ENCODE measurements around the gene LRMDA.

LRMDA gene

DNA sequence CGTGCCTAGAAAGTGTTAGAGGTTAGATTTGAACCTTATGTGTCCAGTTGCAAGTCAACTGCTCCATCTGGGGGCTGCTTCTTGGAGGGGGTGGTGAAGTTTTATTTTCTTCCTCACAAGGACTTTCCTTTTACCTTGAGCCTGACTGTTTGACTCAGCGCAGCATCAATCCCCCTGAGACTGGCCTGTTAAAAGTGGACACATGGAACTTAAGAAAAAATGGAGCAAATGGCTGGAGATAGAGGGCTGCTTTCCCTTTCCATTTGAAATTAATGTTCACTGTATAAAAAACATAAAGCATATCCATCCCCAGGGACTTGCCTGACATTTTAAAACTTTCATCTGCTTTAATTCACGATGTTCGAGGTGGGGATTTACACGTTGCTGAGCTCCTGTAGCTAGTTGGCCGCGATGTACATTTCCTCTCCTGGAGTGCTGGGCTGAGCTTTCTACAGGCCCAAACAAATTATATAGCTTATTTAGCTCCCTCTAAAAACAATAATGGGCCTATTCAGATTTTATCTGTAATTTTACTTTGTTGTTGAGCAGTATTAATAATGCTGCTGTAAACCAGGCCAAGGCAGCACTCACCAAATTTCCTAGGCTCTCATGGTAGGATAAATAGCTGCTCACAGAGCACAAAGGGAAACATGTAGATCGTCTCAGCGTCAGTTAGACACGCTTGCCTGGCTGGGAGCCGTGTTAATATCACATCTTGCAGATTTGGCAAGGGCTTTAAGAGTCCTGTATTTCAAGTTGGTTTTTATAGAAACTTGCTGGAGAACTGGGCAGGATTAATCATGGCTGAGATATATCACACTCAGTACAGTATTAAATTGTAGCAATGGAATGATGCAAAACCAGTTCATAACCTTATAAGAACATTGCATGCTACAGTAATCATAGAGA lies 251.5 kb downstream of the LRMDA start:
- DNase-seq, result no peak

DNA sequence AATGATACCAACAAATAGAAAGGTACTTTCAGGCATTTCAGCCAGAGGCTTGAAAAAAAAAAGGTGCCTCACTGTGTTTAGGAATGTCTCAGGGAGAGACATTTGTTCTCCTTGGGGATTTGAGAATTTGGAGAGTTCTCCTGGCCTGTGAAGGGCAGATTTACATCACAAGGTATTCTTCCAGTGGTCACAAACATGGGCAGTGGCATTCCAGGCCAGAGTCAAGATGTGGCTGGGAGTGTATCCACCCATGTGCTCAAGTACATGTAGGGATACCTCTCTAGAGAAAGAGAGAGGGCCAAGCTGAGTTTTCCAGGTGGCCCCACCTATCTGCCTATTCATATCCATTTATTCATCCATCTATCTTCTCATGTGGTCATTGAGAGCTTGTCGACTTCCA lies 253.8 kb downstream of the LRMDA start:
- DNase-seq, result no peak

DNA sequence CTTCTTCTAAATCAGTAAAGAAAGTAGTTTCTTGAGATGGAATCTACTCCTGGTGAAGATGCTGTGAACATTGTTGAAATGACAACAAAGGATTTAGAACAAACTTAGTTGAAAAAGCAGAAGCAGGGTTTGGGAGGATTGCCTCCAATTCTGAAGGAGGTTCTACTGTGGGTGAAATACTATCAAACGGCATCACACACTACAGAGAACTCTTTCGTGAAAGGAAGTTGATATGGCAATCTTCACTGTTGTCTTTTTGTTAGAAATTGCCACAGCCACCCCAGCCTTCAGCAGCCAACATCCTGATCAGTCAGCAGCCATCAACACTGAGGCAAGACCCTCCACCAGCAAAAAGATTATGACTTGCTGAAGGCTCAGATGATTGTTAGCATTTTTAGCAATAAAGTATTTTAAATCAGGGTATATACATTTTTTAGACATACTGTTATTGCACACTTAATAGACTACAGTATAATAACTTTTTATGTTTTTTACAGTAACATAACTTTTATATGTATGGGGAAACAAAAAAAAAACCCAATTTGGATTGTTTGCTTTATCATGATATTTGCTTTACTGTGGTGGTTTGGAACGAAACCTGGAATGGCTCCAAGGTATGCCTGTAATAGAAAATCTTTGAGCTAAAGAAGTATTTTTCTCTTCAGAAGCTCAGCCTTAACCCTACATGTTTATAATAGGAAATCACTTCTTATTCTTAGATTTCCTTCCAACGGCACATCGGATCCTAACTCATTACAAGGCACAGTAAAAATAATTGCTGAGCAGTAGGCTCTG lies 257.3 kb downstream of the LRMDA start:
- DNase-seq, result no peak

DNA sequence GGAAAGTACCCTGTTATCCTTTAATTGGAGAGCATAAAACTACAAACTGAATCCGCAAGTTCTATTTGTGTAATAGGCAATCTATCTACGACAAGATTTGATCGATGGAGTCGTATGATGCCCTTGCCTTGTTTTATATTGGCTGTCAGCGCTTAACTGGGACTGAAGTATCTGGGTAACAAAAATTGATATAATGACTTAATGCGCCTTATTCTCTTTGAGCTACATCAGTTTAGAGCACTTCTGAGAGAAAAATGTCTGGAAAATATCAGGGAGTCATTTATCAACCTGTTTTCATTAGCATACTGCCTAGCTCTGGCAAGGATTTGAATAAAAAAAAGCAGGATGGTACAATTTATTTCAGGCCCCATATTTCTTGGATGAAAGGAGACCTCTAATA lies 262.1 kb downstream of the LRMDA start:
- no peak for DNase-seq

DNA sequence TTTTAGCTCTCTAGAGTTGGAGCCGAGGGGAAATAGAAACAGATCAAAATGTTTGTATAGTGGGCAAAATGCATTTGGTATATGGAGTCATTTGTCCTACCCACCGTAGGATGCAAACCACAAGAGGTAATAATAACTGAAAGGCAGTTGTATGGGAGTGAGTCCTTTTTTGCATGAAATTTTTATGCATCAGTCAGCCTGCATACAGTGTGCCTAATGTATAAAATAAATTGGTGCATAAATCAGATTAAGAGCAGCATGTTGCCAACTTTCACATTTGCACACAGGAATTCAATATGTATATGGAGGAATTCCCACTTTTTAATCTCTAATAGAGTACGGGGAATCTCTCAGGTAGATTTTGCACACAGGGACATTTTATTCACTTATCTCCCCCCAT lies 262.8 kb downstream of the LRMDA start:
- DNase-seq, result no peak

DNA sequence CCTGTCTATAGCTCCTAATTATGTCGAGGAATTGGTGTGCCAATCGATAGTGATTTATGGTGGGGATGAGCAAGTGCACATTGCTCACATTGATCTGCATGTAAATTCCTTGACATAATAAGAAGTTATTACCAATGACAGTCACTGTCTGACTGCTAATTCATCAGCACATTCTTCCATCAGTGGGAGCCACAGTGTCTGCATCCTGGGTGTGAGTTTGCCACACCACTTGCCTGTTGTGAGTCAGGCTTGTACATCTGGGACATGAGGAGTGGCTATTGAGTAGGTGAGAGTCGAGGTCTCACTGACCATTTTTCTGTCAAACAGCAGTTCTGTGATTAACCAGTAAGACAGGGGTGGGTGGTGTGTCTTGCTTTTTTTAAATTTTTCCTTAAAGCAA lies 263.4 kb downstream of the LRMDA start:
- DNase-seq, result no peak

DNA sequence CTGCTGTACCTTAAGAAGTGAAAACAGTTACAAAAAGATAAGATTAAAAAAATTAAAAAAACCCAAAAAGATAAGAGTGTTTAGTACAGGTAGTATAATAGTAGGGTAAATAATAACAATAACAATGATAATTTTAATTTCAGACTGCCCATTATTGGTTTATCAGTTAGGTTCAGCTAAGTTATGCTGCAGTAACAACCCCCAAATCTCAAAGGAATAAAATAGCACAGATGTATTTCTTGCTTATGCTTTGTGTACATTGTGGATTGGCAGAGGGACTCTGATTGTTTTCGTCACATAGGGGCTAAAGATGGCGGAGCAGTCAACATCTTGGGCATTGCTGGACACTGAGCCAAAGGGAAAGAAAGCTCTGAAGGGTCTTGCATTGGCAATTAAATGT lies 264.6 kb downstream of the LRMDA start:
- no peak for DNase-seq

DNA sequence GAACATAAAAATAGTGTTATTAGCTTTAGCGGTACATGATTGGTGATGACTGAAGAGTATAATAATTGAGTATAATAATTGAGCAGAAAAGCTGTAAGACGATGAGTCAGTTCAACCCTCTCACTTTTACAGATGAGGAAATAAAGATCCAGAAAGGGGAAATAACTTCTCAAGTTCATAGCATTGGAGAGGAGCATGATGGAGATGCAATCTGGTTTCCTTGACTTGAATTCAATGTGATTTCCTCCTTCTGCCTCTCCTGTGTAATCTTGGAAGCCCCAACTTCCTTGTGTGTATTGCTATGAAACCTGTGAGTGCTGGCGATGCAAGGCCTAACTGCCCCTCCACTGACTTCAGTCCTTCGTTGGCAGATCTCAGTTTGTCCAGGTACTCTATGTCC lies 265.1 kb downstream of the LRMDA start:
- no peak for DNase-seq

DNA sequence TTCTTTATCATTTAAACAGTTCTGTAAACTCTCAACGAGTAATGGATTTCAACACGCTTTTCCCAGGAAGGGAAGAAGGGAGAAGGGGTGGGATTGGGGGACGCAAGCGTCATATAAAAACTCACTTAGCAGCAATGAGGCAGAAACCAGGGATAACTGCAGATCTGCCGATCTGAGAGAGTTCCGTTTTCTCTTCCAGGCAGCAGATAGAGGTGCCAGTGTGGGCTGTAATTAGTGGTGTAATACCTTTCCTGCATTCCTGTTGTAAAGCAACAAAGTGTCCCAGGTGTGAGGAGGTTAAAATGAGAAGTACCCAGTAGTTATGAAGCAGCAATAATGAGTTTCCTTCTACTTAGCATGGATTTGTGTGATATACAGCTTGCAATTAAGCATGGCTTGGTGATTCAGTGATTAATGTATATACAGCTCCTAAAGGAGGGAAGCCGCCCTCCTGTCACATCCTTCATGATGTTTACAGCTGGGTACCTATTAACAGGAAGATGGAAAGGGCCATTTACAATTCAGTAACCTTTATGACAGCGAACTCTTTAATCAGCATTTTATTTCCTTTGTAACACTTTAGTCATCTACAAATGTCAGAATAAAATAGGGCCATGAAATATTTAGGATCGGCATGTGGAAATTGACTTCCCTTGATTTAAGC lies 271.9 kb downstream of the LRMDA start:
- no peak for DNase-seq

DNA sequence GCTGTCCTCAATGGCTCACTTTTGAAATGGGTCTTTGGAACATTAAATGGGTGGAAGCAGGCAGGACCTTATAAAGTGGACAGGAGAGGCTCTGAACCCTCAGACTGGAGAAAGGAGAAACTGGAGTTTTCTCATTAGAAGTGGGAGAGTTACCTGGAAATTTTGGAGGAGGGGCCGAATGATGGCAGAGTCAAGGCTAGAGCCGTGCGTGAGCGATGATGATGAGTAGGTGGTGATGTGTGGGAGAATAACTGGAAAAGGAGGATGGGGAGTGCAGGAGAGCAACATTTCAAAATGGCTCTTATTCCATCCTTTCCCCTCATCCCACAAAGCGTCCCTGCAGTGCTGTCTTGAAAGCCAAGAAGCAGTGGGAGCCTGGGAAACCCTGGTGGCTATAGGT lies 274.0 kb downstream of the LRMDA start:
- DNase-seq, result no peak

DNA sequence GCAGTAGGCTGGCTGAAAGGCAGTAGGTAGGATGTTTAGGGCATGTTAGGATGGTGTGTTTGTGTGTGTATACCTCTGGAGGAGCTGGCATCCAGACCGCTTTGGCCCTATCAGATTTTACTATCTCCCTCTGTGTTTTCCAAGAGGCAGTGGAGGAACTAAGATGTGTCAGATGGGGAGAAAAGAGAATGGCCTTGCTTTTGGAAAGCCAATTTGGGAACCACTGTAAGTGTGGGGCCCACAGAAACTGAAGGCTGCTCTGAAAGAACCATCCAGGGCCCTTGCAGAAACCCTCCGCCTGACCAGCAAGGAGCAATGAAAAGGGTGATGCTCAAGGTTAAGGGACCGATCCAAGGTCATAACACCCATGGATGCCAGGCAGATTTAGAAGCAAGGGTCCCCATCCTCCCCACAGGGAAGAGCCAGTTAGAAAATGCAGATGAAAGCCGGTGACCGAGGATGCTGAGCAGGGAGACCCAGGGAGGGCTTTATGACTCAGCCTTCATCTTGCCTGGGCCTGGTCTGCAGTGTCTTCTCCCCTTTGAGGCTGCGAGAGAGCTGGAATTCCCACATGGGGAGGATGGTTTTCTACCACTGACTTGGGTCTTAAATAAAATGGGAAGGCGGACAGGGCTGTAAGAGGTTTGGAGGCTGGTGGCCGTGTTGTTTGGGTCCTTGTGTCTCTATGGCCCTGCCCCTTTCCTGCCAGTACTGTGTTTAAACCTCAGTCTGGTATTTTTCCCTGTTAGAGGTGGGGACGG lies 275.8 kb downstream of the LRMDA start:
- no peak for DNase-seq

DNA sequence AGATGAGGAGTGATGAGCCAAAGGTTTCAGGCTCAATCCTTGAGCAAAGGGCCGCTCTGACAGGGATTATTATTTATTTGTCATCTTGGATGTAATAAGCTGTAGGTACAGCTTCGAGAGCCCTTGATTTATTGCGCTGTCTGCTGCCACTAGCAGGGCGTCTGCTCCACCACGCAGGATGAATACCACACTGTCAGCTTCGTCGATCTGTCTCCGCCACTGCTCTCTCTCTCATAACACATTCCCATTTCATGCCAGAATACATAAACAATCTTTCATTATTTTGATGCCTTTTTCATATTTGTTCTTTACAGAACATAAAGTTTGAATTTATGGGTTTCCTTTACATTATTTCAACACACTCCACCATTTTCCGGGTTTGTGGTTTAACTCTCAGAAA lies 276.6 kb downstream of the LRMDA start:
- DNase-seq, result no peak

DNA sequence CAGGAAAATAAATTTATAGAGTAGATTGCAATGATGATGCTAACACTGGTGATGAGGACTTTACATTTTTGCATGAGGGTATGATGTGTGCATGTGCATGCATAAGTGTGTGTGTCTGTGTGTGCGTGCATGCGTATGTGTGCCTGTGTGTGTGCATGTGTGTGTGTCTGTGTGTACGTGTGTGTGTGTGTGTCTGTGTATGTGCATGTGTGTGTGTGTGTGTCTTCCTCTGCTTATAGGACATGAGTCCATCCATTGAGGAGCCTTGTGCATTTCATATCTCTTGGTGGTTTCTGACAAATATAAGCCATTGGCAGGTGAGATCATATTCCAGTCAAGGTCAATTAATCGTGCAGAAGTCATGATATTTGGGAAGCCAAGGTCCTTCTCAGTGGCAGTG lies 277.8 kb downstream of the LRMDA start:
- DNase-seq, result no peak

DNA sequence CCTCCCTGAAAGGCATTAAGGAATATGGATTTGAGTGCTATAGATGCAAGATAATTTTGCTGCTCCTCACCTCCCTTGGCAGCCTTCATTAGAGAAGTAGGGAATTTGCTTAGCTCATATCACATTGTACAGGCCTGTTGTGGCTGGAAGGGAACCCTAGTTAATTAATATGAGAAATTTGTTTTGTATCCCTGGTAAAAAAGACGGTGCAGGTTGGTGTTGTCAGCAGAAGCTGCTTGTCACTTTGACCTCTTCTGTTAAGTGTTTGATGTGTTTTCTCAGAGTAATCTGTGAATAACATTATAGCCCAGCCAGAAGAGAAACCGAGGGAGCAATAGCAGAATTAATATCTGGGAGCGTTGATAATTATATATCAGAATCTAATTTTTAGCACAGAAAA lies 278.4 kb downstream of the LRMDA start:
- no peak for DNase-seq

DNA sequence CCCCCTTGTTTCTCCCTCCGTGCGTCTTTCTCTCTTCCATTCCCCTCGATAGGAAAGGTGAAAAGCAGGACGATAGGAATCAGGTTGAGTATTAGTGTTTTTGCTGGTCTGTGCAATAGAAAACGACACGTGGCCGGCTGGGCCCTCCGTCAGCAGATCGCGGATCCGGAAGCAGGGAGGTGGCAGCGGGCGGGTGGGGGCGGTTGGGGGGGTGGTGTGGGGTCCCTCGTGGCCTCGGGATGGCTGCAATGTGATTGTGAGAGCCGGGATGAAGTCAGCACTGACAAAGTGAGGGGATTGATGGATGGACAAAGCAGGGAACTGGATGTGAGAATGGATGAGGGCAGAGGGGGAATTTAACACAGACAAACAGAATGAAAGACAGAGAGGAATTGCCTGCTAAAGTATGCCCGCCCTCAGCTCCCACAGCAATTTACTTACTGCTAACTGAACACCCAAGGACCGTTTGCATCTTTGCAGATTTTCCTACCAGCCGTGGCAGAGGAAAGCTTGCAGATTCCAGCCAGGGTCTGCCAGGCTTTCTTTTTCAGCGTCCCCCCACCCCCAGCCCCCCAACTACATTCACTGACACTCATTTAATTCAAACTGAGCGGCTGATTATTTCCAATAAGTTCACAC lies 280.9 kb downstream of the LRMDA start:
- no peak for DNase-seq

DNA sequence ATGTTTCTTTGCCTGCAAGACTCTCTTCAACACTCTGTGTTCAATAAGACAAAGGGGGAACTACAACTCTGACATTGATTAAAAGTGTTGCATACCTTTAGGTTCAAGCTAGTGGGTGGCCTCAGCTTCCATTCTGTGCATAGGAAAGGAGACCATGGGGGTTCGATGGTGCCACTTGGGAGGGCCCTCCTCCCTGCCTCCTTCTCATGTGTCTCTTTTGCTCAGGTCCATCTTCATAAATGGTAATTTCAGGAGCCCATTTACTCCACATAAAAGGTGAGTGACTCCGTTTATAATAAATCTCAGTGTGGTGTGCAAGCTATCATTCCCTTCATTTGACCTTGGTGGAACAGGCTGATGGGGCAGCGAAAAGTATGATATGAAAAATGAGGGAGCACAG lies 285.1 kb downstream of the LRMDA start:
- DNase-seq, result no peak

DNA sequence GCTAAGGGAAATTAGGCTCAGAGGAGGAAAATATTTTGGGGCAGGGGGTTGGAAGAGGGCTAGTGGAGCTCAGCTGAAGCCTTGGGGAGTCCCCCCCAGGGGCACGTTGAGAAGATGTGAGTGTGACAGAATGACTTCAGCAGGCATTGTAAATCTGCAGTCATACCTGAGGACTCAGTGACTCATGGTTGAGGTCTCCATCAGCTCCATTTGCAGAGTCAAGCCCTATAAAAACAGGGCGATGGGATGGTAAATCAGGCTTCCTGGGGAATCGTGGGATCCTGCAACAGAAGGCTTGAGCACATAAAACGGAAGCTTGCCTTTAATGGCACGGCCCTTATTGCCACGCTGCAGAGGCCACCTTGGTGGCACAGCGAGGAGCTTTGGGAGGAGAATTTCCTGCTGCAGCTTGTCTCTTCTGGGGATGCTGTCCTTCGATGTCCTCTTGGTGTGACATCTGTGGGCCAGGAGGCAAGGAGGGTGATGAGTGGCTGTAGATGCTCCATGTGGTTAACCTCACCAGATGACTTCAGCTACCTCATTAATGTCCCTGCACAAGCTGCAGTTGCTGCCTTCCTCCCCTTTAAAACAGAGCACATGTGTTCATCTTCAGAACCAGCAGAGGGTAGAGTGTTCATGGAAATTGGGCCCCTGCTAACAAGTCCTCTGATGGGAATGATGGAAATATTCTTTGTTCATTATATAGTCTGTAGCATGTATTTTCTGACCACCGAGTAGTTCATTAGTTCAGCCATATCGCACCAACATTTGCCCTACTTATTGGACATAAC lies 285.9 kb downstream of the LRMDA start:
- DNase-seq, result no peak

DNA sequence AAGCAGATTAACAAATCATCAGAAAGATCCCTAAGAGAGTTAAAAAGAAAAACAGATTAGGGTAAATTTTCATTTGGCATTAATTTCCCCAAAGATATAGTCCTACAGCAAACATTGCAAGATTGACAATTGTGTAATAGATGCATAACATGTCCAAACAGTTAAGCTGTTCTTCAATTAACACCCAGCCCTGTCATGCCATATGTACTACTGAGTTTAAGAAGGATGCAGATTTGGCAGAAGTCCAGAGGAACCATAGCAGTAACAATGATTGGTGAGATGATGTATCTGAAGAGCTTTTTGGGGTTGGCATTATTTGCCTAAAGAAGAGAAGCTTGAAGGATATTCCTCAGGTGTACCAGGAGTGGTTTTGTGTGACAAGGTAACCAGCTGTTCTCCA lies 287.6 kb downstream of the LRMDA start:
- no peak for DNase-seq

DNA sequence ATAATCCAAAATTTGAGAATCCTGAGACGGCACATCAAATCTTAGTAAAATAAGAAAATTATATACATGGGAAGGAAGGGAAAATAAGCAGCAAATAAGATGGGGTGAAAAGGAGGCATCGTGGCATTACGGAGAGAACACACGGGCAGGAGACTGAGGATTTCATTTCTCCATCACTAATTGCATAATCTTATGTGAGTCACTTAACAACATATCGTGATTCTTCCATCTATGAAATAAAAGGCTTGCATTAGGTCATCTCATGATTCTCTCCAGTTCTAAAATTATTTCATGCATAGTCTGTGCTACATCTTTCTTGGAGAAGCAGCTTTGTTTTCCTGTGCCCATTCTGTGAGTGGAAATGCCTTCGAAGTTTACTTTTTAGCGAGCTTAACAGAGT lies 288.7 kb downstream of the LRMDA start:
- no peak for DNase-seq

DNA sequence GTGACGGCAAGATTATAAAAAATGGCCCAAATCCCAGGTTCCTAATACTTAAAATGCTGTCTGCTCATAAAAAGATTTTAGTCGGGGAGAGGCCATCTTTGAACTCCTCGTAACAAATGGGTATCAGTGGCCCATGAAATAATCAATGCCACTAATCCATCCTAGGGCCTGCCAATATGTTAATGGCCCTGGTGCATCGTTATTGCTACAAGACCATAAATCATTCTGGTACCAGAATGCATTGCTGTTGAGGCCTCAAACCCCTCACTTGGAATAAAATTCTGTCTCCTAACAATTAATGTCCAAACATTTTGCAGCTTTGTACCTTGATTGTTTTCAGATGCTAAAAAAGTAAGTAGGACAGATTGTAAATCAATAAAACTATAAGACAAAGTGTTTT lies 290.6 kb downstream of the LRMDA start:
- DNase-seq, result no peak

DNA sequence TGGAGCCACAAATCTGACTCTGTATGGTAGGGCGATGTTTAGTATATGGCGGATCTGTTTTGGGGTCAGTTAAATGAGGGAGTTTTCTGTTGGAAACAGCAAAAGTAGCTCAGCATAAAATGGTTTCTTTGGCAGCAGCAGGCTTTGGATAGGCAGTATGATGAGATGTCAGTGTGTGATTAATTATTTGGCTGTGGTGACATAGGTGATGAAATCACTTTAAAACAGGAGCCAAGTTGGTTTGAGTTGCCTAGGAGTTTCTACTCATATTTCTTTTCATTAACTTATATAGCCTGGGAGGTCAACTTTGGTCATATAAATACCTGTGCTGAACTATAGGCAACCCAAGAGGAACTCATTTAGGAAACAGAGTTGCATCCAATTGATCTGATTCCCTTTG lies 291.2 kb downstream of the LRMDA start:
- no peak for DNase-seq
